Stimulated activated CD4-positive, alpha-beta T cell treated with anti-CD3 and anti-CD28 coated beads, TNF-alpha, amount 100 ng/mL, for 48 hours (primary cell): Measurements from ENCODE around the gene RAB42.
"Not testable (repeated sequence)": the region's sequence is repeated elsewhere in the genome, so short reads cannot be mapped to it uniquely, and the experiment has no call there.

ENCODE experiments used
- DNase-seq, 3 donors: peaks; one replicate each; pipeline ENCODE4 v3.0.0-alpha.2; 2020; ENCODE audit warnings: low read depth in 3 of 3

The RAB42 gene, protein sequence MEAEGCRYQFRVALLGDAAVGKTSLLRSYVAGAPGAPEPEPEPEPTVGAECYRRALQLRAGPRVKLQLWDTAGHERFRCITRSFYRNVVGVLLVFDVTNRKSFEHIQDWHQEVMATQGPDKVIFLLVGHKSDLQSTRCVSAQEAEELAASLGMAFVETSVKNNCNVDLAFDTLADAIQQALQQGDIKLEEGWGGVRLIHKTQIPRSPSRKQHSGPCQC

GRCh38 chr1:28591708-28592320 is at the start of gene RAB42:
Gene RAB42 (plus strand): TSS chr1:28592265. CDS start chr1:28592512, 247 bp downstream.
- DNase-seq = no peak

DNA sequence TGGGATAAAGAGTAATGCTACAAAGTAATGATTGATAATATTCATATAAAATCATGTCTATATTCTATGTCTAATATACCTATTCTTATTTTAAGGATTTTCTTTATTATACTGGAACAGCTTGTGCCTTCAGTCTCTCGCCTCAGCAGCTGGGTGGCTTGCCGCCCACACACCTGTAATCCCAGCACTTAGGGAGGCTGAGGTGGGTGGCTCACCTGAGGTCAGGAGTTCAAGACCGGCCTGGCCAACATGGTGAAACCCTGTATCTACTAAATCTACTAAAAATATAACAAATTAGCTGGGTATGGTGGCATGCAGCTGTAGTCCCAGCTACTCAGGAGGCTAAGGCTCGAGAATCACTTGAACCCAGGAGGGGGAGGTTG is 46.8 kb upstream of the RAB42 start:
- no peak for DNase-seq

GRCh38 chr1:28548318-28548717 is 43.7 kb upstream of the RAB42 start:
- DNase-seq = no peak

DNA sequence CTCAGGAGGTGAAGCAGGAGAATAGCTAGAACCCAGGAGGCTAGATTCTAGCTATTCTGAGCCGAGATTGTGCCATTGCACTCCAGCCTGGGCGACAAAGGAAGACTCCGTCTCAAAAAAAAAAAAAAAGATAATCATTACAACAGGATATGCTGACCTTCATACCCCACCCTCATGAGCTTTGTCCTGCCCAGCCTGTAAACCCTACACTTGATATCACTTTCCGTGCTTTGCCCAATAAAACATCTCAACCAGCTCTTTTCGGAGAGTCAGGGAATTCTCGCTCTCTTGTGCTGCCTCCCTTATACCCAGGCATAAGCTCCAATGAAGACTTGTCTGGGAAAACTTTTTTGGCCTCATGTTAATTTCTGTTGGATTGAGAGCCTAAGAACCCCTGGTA is 40.7 kb upstream of the RAB42 start:
- no peak for DNase-seq

- DNase-seq = peak; percentile 96 to 97 (median 96)
Measured at GRCh38 chr1:28552758-28553663, 39.1 kb upstream of the RAB42 start, which contains the start of gene TRNAU1AP. Gene TRNAU1AP (plus strand): TSS chr1:28553085. CDS start chr1:28553111, 26 bp downstream.

DNA sequence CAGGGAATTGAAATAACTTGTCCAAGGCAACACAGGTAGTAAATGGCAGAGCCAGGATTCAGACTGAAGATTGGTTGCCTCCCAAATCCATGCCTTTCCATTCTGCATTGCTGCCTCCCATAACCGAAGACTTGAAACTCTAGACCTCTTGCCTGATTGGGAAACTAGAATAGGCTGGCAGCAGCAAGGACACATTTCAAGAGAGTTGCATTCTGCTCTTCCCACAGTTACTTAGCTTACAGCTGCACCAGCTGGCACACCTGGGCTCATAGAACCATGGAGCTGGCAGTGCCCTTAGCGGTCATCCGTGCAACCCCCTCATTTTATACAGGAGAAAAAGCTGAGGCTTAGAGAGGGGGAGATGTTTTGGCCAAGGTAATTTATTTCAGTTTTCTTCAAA is 31.2 kb upstream of the RAB42 start:
- no peak for DNase-seq

DNA sequence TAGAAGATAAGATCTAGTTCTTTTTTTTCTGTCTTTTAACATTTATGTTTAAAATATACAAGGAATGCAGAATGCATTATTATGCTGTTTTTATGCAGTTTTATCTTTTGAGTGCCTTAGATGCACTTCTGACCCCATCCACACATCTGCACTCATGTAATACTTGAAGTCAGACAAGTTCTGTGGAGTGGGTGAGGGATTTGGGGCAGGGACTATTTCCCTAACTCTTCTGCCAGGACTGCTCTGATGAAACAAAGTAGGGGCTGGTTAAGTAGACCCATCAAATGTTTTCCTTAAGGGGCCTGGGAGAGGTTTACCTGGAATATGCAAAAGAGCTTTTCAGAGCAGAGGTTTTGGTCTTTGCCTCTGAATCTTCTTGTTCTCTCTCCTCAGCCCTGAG is 27.8 kb upstream of the RAB42 start:
- DNase-seq = no peak

- DNase-seq = no peak
Measured at GRCh38 chr1:28565040-28565439, 27.0 kb upstream of the RAB42 start.

DNA sequence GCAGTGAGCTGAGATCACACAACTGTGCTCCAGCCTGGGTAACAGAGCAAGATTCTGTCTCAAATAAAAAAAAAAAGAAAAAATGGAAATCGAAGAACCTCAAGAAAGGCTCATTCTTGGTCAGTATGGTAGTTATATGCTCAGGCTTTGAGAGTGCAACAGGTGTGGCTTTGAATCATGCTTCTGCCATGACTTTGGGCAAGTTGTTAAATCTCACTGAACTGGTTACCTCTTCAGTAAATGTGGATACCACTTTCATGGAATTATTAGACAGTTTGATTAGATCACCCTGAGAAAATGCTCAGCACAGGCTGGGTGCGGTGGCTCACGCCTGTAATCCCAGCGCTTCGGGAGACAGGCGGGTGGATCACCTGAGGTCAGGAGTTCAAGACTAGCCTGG is 26.3 kb upstream of the RAB42 start:
- DNase-seq = no peak

- DNase-seq = no peak
Measured at GRCh38 chr1:28566931-28567330, 25.1 kb upstream of the RAB42 start.

- DNase-seq = no peak
Measured at GRCh38 chr1:28571911-28572310, 20.2 kb upstream of the RAB42 start.

DNA sequence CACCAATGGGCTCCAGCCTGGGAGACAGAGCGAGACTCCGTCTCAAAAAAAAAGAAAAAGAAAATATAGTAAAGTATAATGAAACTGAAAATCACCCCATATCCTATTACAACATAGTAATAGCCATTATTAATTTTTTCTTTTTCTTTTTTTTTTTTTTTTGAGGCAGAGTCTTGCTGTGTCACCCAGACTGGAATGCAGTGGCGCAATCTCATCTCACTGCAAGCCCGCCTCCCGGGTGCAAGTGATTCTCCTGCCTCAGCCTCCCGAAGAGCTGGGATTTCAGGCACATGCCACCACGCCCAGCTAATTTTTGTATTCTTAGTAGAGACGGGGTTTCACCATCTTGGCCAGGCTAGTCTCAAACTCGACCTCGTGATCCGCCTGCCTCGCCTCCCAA is 19.2 kb upstream of the RAB42 start:
- not testable (repeated sequence) for DNase-seq

- no peak for DNase-seq
Measured at GRCh38 chr1:28573564-28573963, 18.5 kb upstream of the RAB42 start.

- no peak for DNase-seq
Measured at GRCh38 chr1:28577052-28577678, 14.9 kb upstream of the RAB42 start.

DNA sequence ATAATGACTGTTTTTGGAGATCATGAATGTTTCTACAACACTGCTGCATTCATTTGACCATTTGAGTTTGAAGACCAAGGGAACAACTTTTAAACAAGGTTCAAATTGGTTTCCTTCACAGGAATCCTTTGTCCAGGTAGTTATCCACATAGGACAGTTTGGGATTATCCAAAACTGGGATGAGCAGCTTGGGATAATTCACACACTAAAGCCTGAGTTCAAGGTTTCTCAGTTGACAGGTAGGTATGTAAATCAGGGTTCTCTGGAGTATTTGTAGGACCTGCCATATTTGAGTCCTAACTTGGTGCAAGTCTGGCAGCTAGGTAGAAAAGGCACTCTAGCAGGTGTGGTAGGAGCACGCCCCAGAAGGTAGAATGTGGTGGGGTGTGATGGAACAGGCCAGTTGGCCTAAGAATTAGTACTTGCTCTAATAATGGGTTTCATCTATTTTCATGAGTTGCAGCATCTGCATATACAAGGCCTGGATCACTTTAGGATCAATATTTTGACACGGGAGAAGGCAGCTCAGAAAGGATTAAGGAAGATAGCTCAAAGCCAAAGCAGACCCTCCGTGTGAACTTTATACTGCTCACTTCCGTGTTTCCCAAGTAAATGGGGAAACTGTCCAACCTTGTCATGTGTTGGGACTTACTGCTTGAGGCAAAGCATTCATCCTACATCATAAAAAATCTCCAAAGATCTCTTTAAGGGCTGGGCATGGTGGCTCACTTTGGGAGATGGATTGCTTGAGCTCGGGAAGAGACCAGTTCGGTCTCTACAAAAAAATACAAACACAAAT is 14.1 kb upstream of the RAB42 start:
- no peak for DNase-seq

GRCh38 chr1:28578696-28579218 is 13.3 kb upstream of the RAB42 start:
- DNase-seq = no peak

DNA sequence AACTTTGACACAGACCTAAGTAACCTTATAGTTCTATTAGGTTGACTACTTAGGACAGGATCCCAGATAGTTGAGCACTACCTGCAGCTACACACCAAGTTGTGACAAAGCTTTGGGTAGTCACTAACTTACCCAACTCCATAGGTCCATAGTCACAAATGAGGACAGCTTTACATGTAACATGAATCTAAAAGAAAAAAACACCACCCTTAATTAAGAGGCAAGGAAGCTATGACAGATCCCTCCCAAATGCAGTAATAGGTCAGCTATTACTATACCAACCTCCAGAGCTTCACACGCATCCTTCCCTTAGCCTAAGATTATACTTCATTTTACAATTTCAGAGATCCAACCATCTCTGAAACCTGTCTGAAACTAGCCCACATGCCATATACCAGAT is 12.7 kb upstream of the RAB42 start:
- DNase-seq = no peak

- DNase-seq = peak in 2 of 3 donors; percentile 35 to 44
Measured at GRCh38 chr1:28580722-28581530, 11.1 kb upstream of the RAB42 start.

GRCh38 chr1:28581531-28582247 is 10.4 kb upstream of the RAB42 start:
- peak; percentile 86 to 91 (median 91) for DNase-seq

- no peak for DNase-seq
Measured at GRCh38 chr1:28582248-28582615, 9.8 kb upstream of the RAB42 start.
